Progenitor cell of endocrine pancreas (in vitro differentiated cells): ENCODE measurements around the gene ITGB8. TPM values are rescaled to one million over a fixed set of nuclear protein-coding genes. Genes with fewer than 3 reads are reported as not detected.

Experiments
- DNase-seq: peaks from one replicate; pipeline ENCODE4 v3.0.0; 2021; ENCODE audit warnings: low spot score; ENCODE audit not compliant: unreplicated experiment
- H3K27ac Mint-ChIP-seq: 2 replicates; pipeline ENCODE4 v1.8.0; 2021; ENCODE audit warnings: mild to moderate bottlenecking, moderate library complexity, mixed read lengths
- H3K27me3 Mint-ChIP-seq: 2 replicates; pipeline ENCODE4 v1.8.0; 2021; ENCODE audit warnings: mixed read lengths
- H3K36me3 Mint-ChIP-seq: 2 replicates; pipeline ENCODE4 v1.8.0; 2022; ENCODE audit warnings: mixed read lengths; ENCODE audit not compliant: insufficient read depth
- H3K4me1 Mint-ChIP-seq: 2 replicates; pipeline ENCODE4 v1.8.0; 2021; ENCODE audit warnings: low read depth, mixed read lengths
- H3K4me3 Mint-ChIP-seq: 2 replicates; pipeline ENCODE4 v1.8.0; 2021; ENCODE audit warnings: low read depth, mild to moderate bottlenecking, moderate library complexity, mixed read lengths
- H3K9me3 Mint-ChIP-seq: 2 replicates; pipeline ENCODE4 v1.8.0; 2021; ENCODE audit warnings: low read depth, mixed read lengths
- total RNA-seq: library from RNA; stranded (reverse); gene quantifications from 2 replicates; pipeline ENCODE4 v1.2.1, GENCODE V29; 2021
- TF ChIP-seq, protein P1 (sequence below): fragments of 200-600 bp; sonication (generic); IDR thresholded peaks from one replicate; pipeline ENCODE4 v1.5.0; 2021; ENCODE audit warnings: antibody characterized with exemption, mild to moderate bottlenecking; ENCODE audit not compliant: unreplicated experiment

The ITGB8 gene
- total RNA-seq, 1 donor from 2014 or later = 37.2 TPM

DNA sequence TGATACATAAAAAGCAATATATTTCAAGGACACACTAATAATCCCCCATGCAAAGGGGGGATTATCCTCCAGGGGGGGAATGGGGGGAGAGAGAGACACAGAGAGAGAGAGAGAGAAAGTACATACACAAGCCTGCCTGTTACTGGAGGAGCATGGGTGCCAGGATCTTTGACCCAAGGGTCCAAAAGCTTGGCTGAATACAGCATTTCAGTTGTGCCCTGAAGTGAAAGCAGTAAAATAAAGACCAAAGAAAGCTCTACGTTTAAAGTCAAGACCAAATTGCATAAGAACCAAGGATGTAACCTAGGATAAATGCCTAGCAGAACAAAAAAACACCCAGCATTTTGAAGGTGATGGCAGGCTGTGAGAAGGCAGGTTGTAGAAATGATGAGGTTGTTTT is 27.8 kb upstream of the ITGB8 start:
- DNase-seq = no peak
- Mint-ChIP-seq H3K27ac (no peak overlapping the region), H3K4me3 (no peak overlapping the region), H3K27me3 (no peaks in the 10 kb centered on the region), H3K9me3 (no peaks in the 10 kb centered on the region), H3K4me1 (peaks cover 11% of the 10 kb centered on the region), H3K36me3 (no peaks in the 10 kb centered on the region)
- TF ChIP-seq, protein P1, sequence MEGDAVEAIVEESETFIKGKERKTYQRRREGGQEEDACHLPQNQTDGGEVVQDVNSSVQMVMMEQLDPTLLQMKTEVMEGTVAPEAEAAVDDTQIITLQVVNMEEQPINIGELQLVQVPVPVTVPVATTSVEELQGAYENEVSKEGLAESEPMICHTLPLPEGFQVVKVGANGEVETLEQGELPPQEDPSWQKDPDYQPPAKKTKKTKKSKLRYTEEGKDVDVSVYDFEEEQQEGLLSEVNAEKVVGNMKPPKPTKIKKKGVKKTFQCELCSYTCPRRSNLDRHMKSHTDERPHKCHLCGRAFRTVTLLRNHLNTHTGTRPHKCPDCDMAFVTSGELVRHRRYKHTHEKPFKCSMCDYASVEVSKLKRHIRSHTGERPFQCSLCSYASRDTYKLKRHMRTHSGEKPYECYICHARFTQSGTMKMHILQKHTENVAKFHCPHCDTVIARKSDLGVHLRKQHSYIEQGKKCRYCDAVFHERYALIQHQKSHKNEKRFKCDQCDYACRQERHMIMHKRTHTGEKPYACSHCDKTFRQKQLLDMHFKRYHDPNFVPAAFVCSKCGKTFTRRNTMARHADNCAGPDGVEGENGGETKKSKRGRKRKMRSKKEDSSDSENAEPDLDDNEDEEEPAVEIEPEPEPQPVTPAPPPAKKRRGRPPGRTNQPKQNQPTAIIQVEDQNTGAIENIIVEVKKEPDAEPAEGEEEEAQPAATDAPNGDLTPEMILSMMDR = no peak

- TF ChIP-seq, protein P1 = no peak
- Mint-ChIP-seq H3K27ac (no peak overlapping the region), H3K27me3 (no peaks in the 10 kb centered on the region), H3K9me3 (no peaks in the 10 kb centered on the region), H3K4me1 (peaks cover 15% of the 10 kb centered on the region), H3K36me3 (no peaks in the 10 kb centered on the region), H3K4me3 (no peak overlapping the region)
- no peak for DNase-seq
These were observed 26.3 kb upstream of the ITGB8 start for GRCh38 chr7:20304366-20304765.

- no peak overlapping the region for H3K4me3 Mint-ChIP-seq
- no peaks in the 10 kb centered on the region for H3K36me3 Mint-ChIP-seq
- H3K27ac Mint-ChIP-seq = no peak overlapping the region
- TF ChIP-seq, protein P1 = no peak
- peaks cover 15% of the 10 kb centered on the region for H3K4me1 Mint-ChIP-seq
- no peaks in the 10 kb centered on the region for H3K27me3 Mint-ChIP-seq
- no peaks in the 10 kb centered on the region for H3K9me3 Mint-ChIP-seq
- no peak for DNase-seq
These were observed 25.0 kb upstream of the ITGB8 start for GRCh38 chr7:20305726-20306125.

DNA sequence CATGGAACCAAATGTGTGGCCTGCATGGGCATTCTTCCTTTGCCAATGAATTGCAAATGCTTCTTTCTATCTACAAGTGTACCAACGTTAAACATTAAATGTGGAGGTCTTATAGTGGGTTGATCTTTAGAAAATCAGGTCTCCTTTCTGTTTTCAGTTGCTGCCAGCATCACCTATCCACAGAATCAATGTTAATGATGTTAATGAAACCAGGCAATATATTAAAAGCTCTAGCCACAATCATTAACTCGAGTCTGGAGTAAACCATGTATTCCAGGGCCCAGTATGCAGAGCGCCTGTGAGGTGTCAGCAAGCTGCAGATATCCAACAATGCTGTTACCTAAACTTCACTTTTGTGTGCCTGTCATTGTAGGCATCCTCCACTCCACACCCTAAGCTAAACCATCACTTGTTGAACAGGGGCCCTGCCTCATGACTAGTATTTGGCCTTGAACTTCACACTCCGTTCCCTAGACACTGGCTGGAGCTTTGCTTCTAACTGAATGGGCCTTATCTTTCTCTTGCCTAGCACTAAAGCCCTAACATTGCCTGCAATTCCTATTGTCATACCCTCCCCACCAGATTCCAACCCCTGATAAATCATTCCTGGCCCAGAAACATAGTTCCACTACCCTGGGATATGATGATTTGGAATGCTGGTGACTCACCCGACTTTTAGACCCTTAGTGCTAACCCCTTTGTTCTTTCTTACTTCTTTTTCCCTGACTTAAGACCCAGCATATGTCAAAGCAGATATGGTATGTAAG is 24.3 kb upstream of the ITGB8 start:
- Mint-ChIP-seq H3K9me3 (no peaks in the 10 kb centered on the region), H3K27ac (peak overlapping the region; percentile 11), H3K4me3 (no peak overlapping the region), H3K27me3 (no peaks in the 10 kb centered on the region), H3K4me1 (peaks cover 15% of the 10 kb centered on the region), H3K36me3 (no peaks in the 10 kb centered on the region)
- TF ChIP-seq, protein P1 = no peak
- no peak for DNase-seq

DNA sequence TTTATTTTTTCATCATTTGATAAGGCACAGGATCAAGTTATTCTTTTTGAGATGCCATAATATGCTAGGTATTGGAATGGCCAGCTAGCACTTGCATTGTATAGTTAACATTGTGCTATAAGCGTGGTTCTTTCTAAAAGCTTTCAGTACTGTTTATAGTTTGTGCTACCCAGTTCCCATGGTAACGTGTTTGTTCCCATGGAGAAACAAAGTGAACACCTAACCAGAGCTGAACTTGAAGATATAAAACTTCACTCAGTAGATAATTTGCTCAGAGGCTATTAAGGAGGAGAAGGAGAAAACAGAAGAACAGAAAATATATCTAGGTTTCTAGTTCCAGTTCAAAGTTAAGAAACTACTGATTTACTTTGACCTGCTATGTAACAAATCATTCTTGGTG is 23.6 kb upstream of the ITGB8 start:
- Mint-ChIP-seq H3K27me3 (no peaks in the 10 kb centered on the region), H3K4me3 (no peak overlapping the region), H3K27ac (no peak overlapping the region), H3K36me3 (no peaks in the 10 kb centered on the region), H3K4me1 (peaks cover 15% of the 10 kb centered on the region), H3K9me3 (no peaks in the 10 kb centered on the region)
- no peak for DNase-seq
- TF ChIP-seq, protein P1 = no peak
